NB4 (cell line): ENCODE data around the gene GPR107.
"Not testable (repeated sequence)": the region's sequence is repeated elsewhere in the genome, so short reads cannot be mapped to it uniquely, and the experiment has no call there.

ENCODE experiments used
- DNase-seq: peaks from one replicate; pipeline ENCODE4 v3.0.0; 2010; ENCODE audit warnings: low read depth
- H3K4me3 ChIP-seq: one replicate; pipeline ENCODE4 v1.5.1; 2011; ENCODE audit warnings: mild to moderate bottlenecking, low read depth, low read length, moderate library complexity
- MYC ChIP-seq: IDR thresholded peaks from 2 replicates; pipeline ENCODE4 v1.6.1; 2011; ENCODE audit warnings: low read depth, low read length
- POLR2A ChIP-seq: IDR thresholded peaks from 2 replicates; pipeline ENCODE4 v1.6.1; 2011; ENCODE audit warnings: mild to moderate bottlenecking; ENCODE audit not compliant: insufficient read length; ENCODE audit errors: extremely low read depth
- TF ChIP-seq, protein P1 (sequence below): IDR thresholded peaks from 2 replicates; pipeline ENCODE4 v1.6.1; 2011; ENCODE audit warnings: low read depth, low read length
- TF ChIP-seq, protein P2 (sequence below): IDR thresholded peaks from one replicate; pipeline ENCODE4 v1.5.1; 2012; ENCODE audit warnings: low read depth, low read length

Gene GPR107

DNA sequence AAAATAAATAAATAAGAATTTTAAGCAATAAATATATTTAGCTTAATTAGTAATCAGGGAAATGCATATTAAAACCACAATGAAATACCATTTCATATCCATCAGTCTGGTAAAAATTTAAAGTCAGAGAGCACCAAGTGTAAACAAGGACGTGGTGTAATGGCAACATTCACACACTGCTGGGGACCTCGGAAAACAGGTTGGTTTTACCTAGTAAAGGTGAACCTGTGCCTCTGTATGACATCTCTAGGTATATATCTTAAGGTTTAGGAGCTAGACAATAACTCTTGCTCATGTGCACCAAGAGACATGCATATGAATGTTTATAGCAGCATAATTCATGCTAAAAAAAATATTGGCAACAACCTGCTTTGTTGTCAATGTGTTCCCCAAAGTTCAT, 40.4 kb upstream of the GPR107 start:
- no peak for TF ChIP-seq POLR2A
- TF ChIP-seq, protein P1, sequence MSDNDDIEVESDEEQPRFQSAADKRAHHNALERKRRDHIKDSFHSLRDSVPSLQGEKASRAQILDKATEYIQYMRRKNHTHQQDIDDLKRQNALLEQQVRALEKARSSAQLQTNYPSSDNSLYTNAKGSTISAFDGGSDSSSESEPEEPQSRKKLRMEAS: no peak
- TF ChIP-seq, protein P2, sequence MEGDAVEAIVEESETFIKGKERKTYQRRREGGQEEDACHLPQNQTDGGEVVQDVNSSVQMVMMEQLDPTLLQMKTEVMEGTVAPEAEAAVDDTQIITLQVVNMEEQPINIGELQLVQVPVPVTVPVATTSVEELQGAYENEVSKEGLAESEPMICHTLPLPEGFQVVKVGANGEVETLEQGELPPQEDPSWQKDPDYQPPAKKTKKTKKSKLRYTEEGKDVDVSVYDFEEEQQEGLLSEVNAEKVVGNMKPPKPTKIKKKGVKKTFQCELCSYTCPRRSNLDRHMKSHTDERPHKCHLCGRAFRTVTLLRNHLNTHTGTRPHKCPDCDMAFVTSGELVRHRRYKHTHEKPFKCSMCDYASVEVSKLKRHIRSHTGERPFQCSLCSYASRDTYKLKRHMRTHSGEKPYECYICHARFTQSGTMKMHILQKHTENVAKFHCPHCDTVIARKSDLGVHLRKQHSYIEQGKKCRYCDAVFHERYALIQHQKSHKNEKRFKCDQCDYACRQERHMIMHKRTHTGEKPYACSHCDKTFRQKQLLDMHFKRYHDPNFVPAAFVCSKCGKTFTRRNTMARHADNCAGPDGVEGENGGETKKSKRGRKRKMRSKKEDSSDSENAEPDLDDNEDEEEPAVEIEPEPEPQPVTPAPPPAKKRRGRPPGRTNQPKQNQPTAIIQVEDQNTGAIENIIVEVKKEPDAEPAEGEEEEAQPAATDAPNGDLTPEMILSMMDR: no peak
- TF ChIP-seq MYC: no peak
- no peak for DNase-seq
- no peak overlapping the region for H3K4me3 ChIP-seq

GRCh38 chr9:130015353-130016019, 38.2 kb upstream of the GPR107 start:
- TF ChIP-seq POLR2A: no peak
- TF ChIP-seq, protein P1: no peak
- TF ChIP-seq MYC: no peak
- TF ChIP-seq, protein P2: no peak
- DNase-seq: no peak
- H3K4me3 ChIP-seq: no peak overlapping the region

GRCh38 chr9:130017076-130017475, 36.6 kb upstream of the GPR107 start:
- no peak overlapping the region for H3K4me3 ChIP-seq
- no peak for DNase-seq
- TF ChIP-seq, protein P2: no peak
- TF ChIP-seq MYC (no peak), POLR2A (no peak)
- TF ChIP-seq, protein P1: no peak

GRCh38 chr9:130017510-130017909, 36.2 kb upstream of the GPR107 start:
- not testable (repeated sequence) for H3K4me3 ChIP-seq, DNase-seq

GRCh38 chr9:130018265-130018664, 35.4 kb upstream of the GPR107 start:
- no peak for DNase-seq
- TF ChIP-seq MYC: no peak
- TF ChIP-seq, protein P2: no peak
- TF ChIP-seq, protein P1: no peak
- no peak for TF ChIP-seq POLR2A
- no peak overlapping the region for H3K4me3 ChIP-seq

- TF ChIP-seq, protein P1: no peak
- TF ChIP-seq, protein P2: no peak
- TF ChIP-seq MYC (no peak), POLR2A (no peak)
These were observed 33.1 kb upstream of the GPR107 start for GRCh38 chr9:130020618-130021017.

More at GRCh38 chr9:130020618-130021017, 33.1 kb upstream of the GPR107 start:
- DNase-seq: no peak
- no peak overlapping the region for H3K4me3 ChIP-seq
